ENCODE data around the gene EMP2.

The EMP2 gene

GRCh38 chr16:10610499-10611184, 30.2 kb upstream of the EMP2 start:
- no peak for DNase-seq

- no peak for DNase-seq
These were observed 29.0 kb upstream of the EMP2 start for GRCh38 chr16:10609402-10609774.

GRCh38 chr16:10608687-10609401, 28.4 kb upstream of the EMP2 start:
- DNase-seq, result peak in 1 of 51 donors; percentile 34

- DNase-seq, result no peak
These were observed 26.8 kb upstream of the EMP2 start for GRCh38 chr16:10607157-10607556.

GRCh38 chr16:10606607-10607006, 26.2 kb upstream of the EMP2 start:
- DNase-seq, result no peak

- no peak for DNase-seq
These were observed 25.2 kb upstream of the EMP2 start for GRCh38 chr16:10605636-10606035.

GRCh38 chr16:10601444-10602408, 21.3 kb upstream of the EMP2 start:
- no peak for DNase-seq

- no peak for DNase-seq
These were observed 20.5 kb upstream of the EMP2 start for GRCh38 chr16:10600782-10601443.

- no peak for DNase-seq
These were observed 19.2 kb upstream of the EMP2 start for GRCh38 chr16:10599626-10600025.

- no peak for DNase-seq
These were observed 17.8 kb upstream of the EMP2 start for GRCh38 chr16:10598157-10598556.

GRCh38 chr16:10597187-10597601, 16.8 kb upstream of the EMP2 start:
- DNase-seq, result no peak

- DNase-seq, result no peak
These were observed 14.0 kb upstream of the EMP2 start for GRCh38 chr16:10594312-10594950.

- DNase-seq, result no peak
These were observed 12.2 kb upstream of the EMP2 start for GRCh38 chr16:10592611-10593010.

GRCh38 chr16:10590342-10590741, 9.9 kb upstream of the EMP2 start:
- no peak for DNase-seq

GRCh38 chr16:10589109-10589508, 8.7 kb upstream of the EMP2 start:
- DNase-seq, result no peak

GRCh38 chr16:10587622-10588021, 7.2 kb upstream of the EMP2 start:
- no peak for DNase-seq

- DNase-seq, result no peak
These were observed 4.6 kb upstream of the EMP2 start for GRCh38 chr16:10584981-10585438.

GRCh38 chr16:10583269-10583668, 2.9 kb upstream of the EMP2 start:
- DNase-seq, result no peak

- no peak for DNase-seq
These were observed 1.1 kb upstream of the EMP2 start for GRCh38 chr16:10581507-10581906.

- DNase-seq, result no peak
These were observed 467 bp upstream of the EMP2 start for GRCh38 chr16:10580883-10581247.

GRCh38 chr16:10579575-10579964, 828 bp downstream of the EMP2 start:
- DNase-seq, result no peak

Data from hypothalamus (tissue), 51 donors.